Effector memory CD4-positive, alpha-beta T cell (primary cell): ENCODE results near the gene TEAD1.

Experiments
- DNase-seq, 3 donors: peaks; one replicate each; pipeline ENCODE4 v3.0.0-alpha.2; 2020
- H3K27ac ChIP-seq: 2 replicates; pipeline ENCODE4 v1.7.0; 2013; ENCODE audit warnings: mild to moderate bottlenecking, low read length, moderate library complexity; ENCODE audit not compliant: insufficient read depth, poor library complexity, severe bottlenecking
- H3K27me3 ChIP-seq: replicated peaks from 2 replicates; pipeline ENCODE4 v1.7.0; 2013; ENCODE audit warnings: mild to moderate bottlenecking, low read length; ENCODE audit not compliant: insufficient read depth, control insufficient read depth, poor library complexity, severe bottlenecking
- H3K36me3 ChIP-seq: 2 replicates; pipeline ENCODE4 v1.7.0; 2013; ENCODE audit warnings: mild to moderate bottlenecking, low read length, moderate library complexity; ENCODE audit not compliant: control insufficient read depth, insufficient read depth
- H3K4me1 ChIP-seq: 2 replicates; pipeline ENCODE4 v1.7.0; 2013; ENCODE audit warnings: low read length, mild to moderate bottlenecking; ENCODE audit not compliant: control insufficient read depth, insufficient read depth, poor library complexity, severe bottlenecking
- H3K4me3 ChIP-seq: 2 replicates; pipeline ENCODE4 v1.7.0; 2013; ENCODE audit warnings: low read length, low read depth, mild to moderate bottlenecking; ENCODE audit not compliant: insufficient read depth, poor library complexity, severe bottlenecking
- H3K9me3 ChIP-seq: 2 replicates; pipeline ENCODE4 v1.7.0; 2013; ENCODE audit warnings: mild to moderate bottlenecking, low read length, moderate library complexity; ENCODE audit not compliant: control insufficient read depth

Gene TEAD1

GRCh38 chr11:12778240-12778905 lies 104.2 kb downstream of the TEAD1 start:
- Histone ChIP-seq H3K27me3 (no peaks in the 10 kb centered on the region), H3K9me3 (no peaks in the 10 kb centered on the region), H3K4me1 (no peaks in the 10 kb centered on the region), H3K4me3 (no peak overlapping the region), H3K36me3 (no peaks in the 10 kb centered on the region), H3K27ac (no peak overlapping the region)
- DNase-seq: no peak

GRCh38 chr11:12783765-12784164 lies 109.5 kb downstream of the TEAD1 start:
- Histone ChIP-seq H3K27me3 (no peaks in the 10 kb centered on the region), H3K9me3 (no peaks in the 10 kb centered on the region), H3K4me3 (no peak overlapping the region), H3K27ac (no peak overlapping the region), H3K36me3 (no peaks in the 10 kb centered on the region), H3K4me1 (no peaks in the 10 kb centered on the region)
- no peak for DNase-seq

DNA sequence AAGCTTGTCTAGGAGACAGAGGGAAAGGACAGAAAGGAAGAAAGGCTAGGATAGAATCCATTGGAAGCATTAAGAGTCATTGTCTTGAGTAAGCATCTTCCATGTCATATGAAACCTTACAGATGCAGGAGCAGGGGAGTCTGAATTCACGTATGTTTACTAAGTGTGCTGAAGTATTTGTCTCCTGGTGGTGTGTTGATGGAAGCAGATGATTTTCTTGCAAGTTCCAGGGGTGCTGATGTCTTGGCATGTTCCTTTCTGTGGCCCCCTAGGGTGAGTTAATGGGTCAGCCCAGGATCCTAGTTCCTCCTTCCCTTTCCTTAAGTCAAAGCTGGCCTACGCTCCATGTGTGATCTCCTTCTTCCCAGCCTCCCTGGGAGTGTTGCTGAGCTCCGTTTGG lies 110.2 kb downstream of the TEAD1 start:
- no peak for DNase-seq
- H3K4me3 ChIP-seq: no peak overlapping the region
- H3K27me3 ChIP-seq: no peaks in the 10 kb centered on the region
- H3K9me3 ChIP-seq: no peaks in the 10 kb centered on the region
- H3K36me3 ChIP-seq: no peaks in the 10 kb centered on the region
- H3K4me1 ChIP-seq: no peaks in the 10 kb centered on the region
- no peak overlapping the region for H3K27ac ChIP-seq

GRCh38 chr11:12784987-12785386 lies 110.8 kb downstream of the TEAD1 start:
- Histone ChIP-seq H3K27ac (no peak overlapping the region), H3K4me3 (no peak overlapping the region), H3K9me3 (no peaks in the 10 kb centered on the region), H3K36me3 (no peaks in the 10 kb centered on the region), H3K27me3 (no peaks in the 10 kb centered on the region), H3K4me1 (no peaks in the 10 kb centered on the region)
- no peak for DNase-seq

GRCh38 chr11:12785901-12786300 lies 111.7 kb downstream of the TEAD1 start:
- Histone ChIP-seq H3K36me3 (no peaks in the 10 kb centered on the region), H3K4me3 (no peak overlapping the region), H3K9me3 (no peaks in the 10 kb centered on the region), H3K27me3 (peaks cover under 1% of the 10 kb centered on the region), H3K4me1 (no peaks in the 10 kb centered on the region), H3K27ac (no peak overlapping the region)
- DNase-seq: no peak

- H3K27me3 ChIP-seq: peaks cover 2% of the 10 kb centered on the region
- H3K9me3 ChIP-seq: no peaks in the 10 kb centered on the region
- no peak for DNase-seq
- no peaks in the 10 kb centered on the region for H3K36me3 ChIP-seq
- H3K4me1 ChIP-seq: no peaks in the 10 kb centered on the region
- no peak overlapping the region for H3K4me3 ChIP-seq
- H3K27ac ChIP-seq: no peak overlapping the region
Observed at GRCh38 chr11:12786450-12786849, 112.2 kb downstream of the TEAD1 start.

- Histone ChIP-seq H3K9me3 (no peaks in the 10 kb centered on the region), H3K4me3 (no peak overlapping the region), H3K27ac (no peak overlapping the region), H3K36me3 (no peaks in the 10 kb centered on the region), H3K27me3 (peaks cover 2% of the 10 kb centered on the region), H3K4me1 (no peaks in the 10 kb centered on the region)
- DNase-seq: no peak
Observed at GRCh38 chr11:12786891-12787290, 112.7 kb downstream of the TEAD1 start.

DNA sequence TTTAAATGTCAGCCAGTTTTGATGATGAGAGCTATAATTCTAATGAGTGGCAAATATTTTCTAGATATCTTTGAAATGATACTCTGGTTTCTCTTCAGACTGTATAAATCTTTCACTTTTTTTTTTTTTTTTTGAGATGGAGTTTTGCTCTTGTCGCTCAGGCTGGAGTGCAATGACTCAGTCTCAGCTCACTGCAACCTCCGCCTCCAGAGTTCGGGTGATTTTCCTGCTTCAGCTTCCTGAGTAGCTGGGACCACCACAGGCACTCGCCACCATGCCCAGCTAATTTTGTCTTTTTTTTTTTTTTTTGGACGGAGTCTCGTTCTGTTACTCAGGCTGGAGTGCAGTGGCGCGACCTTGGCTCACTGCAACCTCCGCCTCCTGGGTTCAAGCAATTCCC lies 113.6 kb downstream of the TEAD1 start:
- DNase-seq: no peak
- no peaks in the 10 kb centered on the region for H3K36me3 ChIP-seq
- no peak overlapping the region for H3K27ac ChIP-seq
- no peaks in the 10 kb centered on the region for H3K4me1 ChIP-seq
- H3K4me3 ChIP-seq: no peak overlapping the region
- no peaks in the 10 kb centered on the region for H3K9me3 ChIP-seq
- peaks cover 2% of the 10 kb centered on the region for H3K27me3 ChIP-seq

DNA sequence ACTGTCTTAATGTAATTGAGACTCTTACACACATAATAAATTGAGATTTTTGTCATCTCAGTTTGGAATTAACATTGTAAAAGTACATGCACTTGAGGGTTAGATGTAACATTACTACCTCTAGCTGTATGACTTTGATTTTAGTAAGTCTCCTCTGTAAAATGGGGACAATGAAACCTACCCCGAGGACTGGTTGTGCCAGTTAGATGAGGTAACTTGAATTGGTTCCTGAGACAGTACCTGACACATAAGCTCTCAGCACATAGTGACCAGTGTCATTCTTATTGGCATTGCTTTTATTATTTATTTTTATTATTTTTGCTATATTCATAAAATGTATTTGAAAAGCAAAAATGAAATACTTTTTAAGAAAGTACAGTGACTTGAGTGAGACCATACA lies 114.8 kb downstream of the TEAD1 start:
- Histone ChIP-seq H3K27ac (no peak overlapping the region), H3K9me3 (no peaks in the 10 kb centered on the region), H3K27me3 (peaks cover 2% of the 10 kb centered on the region), H3K36me3 (no peaks in the 10 kb centered on the region), H3K4me3 (no peak overlapping the region), H3K4me1 (no peaks in the 10 kb centered on the region)
- DNase-seq: no peak

GRCh38 chr11:12789596-12790215 lies 115.5 kb downstream of the TEAD1 start:
- no peaks in the 10 kb centered on the region for H3K4me1 ChIP-seq
- H3K27ac ChIP-seq: no peak overlapping the region
- no peak overlapping the region for H3K4me3 ChIP-seq
- peaks cover 2% of the 10 kb centered on the region for H3K27me3 ChIP-seq
- no peaks in the 10 kb centered on the region for H3K9me3 ChIP-seq
- no peak for DNase-seq
- H3K36me3 ChIP-seq: no peaks in the 10 kb centered on the region
